HUES64 (cell line): ENCODE data around the gene LMNB1. TPM values are rescaled to one million over a fixed set of nuclear protein-coding genes. Genes with fewer than 3 reads are reported as not detected.
"Not testable (repeated sequence)": the region's sequence is repeated elsewhere in the genome, so short reads cannot be mapped to it uniquely, and the experiment has no call there.

Source experiments
- H3K27ac ChIP-seq: 2 replicates; pipeline ENCODE4 v1.7.0; 2013; ENCODE audit warnings: low read depth, low read length, inconsistent platforms
- H3K27me3 ChIP-seq: 2 replicates; pipeline ENCODE4 v1.6.1; 2013; ENCODE audit warnings: mild to moderate bottlenecking, low read length; ENCODE audit not compliant: insufficient read depth
- H3K36me3 ChIP-seq: 2 replicates; pipeline ENCODE4 v1.6.1; 2013; ENCODE audit warnings: mild to moderate bottlenecking, low read length; ENCODE audit not compliant: insufficient read depth
- H3K4me1 ChIP-seq: 2 replicates; pipeline ENCODE4 v1.6.1; 2013; ENCODE audit warnings: mild to moderate bottlenecking, low read length, moderate library complexity; ENCODE audit not compliant: insufficient read depth
- H3K4me3 ChIP-seq: 2 replicates; pipeline ENCODE4 v1.5.1; 2013; ENCODE audit warnings: mild to moderate bottlenecking, low read length, moderate library complexity
- H3K9ac ChIP-seq: 2 replicates; pipeline ENCODE4 v1.6.1; 2013; ENCODE audit warnings: mild to moderate bottlenecking, low read depth, low read length
- H3K9me3 ChIP-seq: 2 replicates; pipeline ENCODE4 v1.6.1; 2013; ENCODE audit warnings: low read depth, low read length; ENCODE audit not compliant: insufficient read depth
- whole genome bisulfite sequencing: fragments of 150-250, 120-280 bp; methylation state at CpG from one replicate; pipeline ENCODE4 v1.1.7; 2013; ENCODE audit warnings: missing lambda C conversion rate; 5-methylcytosine and 5-hydroxymethylcytosine counted together
- polyA plus RNA-seq, 2 experiments: library from polyadenylated mRNA; stranded (reverse); fragments of 50-300 nt; gene quantifications; one replicate each; pipeline ENCODE4 v1.2.3, GENCODE V29; 2013

Gene LMNB1
- polyA plus RNA-seq (2013, experiment 1 of 2): 226 TPM
- 229 TPM for polyA plus RNA-seq (2013, experiment 2 of 2)

- H3K27ac ChIP-seq: peak within 1 kb of the TSS; percentile 98
- under 1% methylated on average over 71 of the region's 74 CpGs for WGBS
- no peaks in the 10 kb centered on the region for H3K27me3 ChIP-seq
- peaks cover 6% of the 10 kb centered on the region; the same call in 1 of the 2 replicates for H3K36me3 ChIP-seq
- H3K4me3 ChIP-seq: peak within 1 kb of the TSS; percentile 86
- H3K4me1 ChIP-seq: peaks cover 6% of the 10 kb centered on the region; the same call in 1 of the 2 replicates
- no peaks in the 10 kb centered on the region for H3K9me3 ChIP-seq
- peak within 1 kb of the TSS; percentile 99 for H3K9ac ChIP-seq
Observed at GRCh38 chr5:126776499-126777256, at the start of gene LMNB1. Gene LMNB1, plus strand, starts transcription at chr5:126777136. Its CDS starts 373 bp downstream, at chr5:126777509.

GRCh38 chr5:126732716-126733115 lies 44.2 kb upstream of the LMNB1 start:
- WGBS: 66% methylated on average over 2 of the region's 2 CpGs
- H3K36me3 ChIP-seq: no peaks in the 10 kb centered on the region
- H3K27ac ChIP-seq: no peak overlapping the region

GRCh38 chr5:126734573-126734972 lies 42.4 kb upstream of the LMNB1 start:
- not testable (repeated sequence) for H3K36me3 ChIP-seq, H3K27ac ChIP-seq, H3K27me3 ChIP-seq, H3K9ac ChIP-seq, H3K4me1 ChIP-seq, H3K4me3 ChIP-seq, H3K9me3 ChIP-seq
- WGBS: 95% methylated on average over 18 of the region's 18 CpGs

More at GRCh38 chr5:126732716-126733115, 44.2 kb upstream of the LMNB1 start:
- Histone ChIP-seq H3K9me3 (no peaks in the 10 kb centered on the region), H3K4me1 (peaks cover 9% of the 10 kb centered on the region), H3K27me3 (no peaks in the 10 kb centered on the region), H3K4me3 (no peak overlapping the region), H3K9ac (no peak overlapping the region)

GRCh38 chr5:126736141-126736540 lies 40.8 kb upstream of the LMNB1 start:
- no peaks in the 10 kb centered on the region for H3K27me3 ChIP-seq
- no peak overlapping the region for H3K9ac ChIP-seq
- peaks cover 9% of the 10 kb centered on the region for H3K4me1 ChIP-seq
- WGBS: 91% methylated on average over 3 of the region's 3 CpGs
- H3K36me3 ChIP-seq: no peaks in the 10 kb centered on the region
- no peaks in the 10 kb centered on the region for H3K9me3 ChIP-seq
- no peak overlapping the region for H3K27ac ChIP-seq
- H3K4me3 ChIP-seq: no peak overlapping the region

- no peaks in the 10 kb centered on the region for H3K27me3 ChIP-seq
- H3K9me3 ChIP-seq: no peaks in the 10 kb centered on the region
- no peak overlapping the region for H3K9ac ChIP-seq
- H3K36me3 ChIP-seq: no peaks in the 10 kb centered on the region
- WGBS: 91% methylated on average over 9 of the region's 9 CpGs
- no peak overlapping the region for H3K27ac ChIP-seq
- no peak overlapping the region for H3K4me3 ChIP-seq
- H3K4me1 ChIP-seq: peaks cover 14% of the 10 kb centered on the region
Observed at GRCh38 chr5:126741361-126741760, 35.6 kb upstream of the LMNB1 start.

- 78% methylated on average over 2 of the region's 2 CpGs for WGBS
- Histone ChIP-seq H3K36me3 (no peaks in the 10 kb centered on the region), H3K4me3 (no peak overlapping the region), H3K27me3 (no peaks in the 10 kb centered on the region), H3K4me1 (peaks cover 17% of the 10 kb centered on the region), H3K9me3 (no peaks in the 10 kb centered on the region), H3K27ac (no peak overlapping the region), H3K9ac (no peak overlapping the region)
Observed at GRCh38 chr5:126742425-126742824, 34.5 kb upstream of the LMNB1 start.

- no peaks in the 10 kb centered on the region for H3K27me3 ChIP-seq
- H3K4me3 ChIP-seq: no peak overlapping the region
- WGBS: 92% methylated on average over 2 of the region's 2 CpGs
- no peaks in the 10 kb centered on the region for H3K9me3 ChIP-seq
- H3K9ac ChIP-seq: no peak overlapping the region
- H3K4me1 ChIP-seq: peaks cover 17% of the 10 kb centered on the region
- no peaks in the 10 kb centered on the region for H3K36me3 ChIP-seq
- no peak overlapping the region for H3K27ac ChIP-seq
Observed at GRCh38 chr5:126744836-126745235, 32.1 kb upstream of the LMNB1 start.

- no peak overlapping the region for H3K4me3 ChIP-seq
- 49% methylated on average over 7 of the region's 7 CpGs for WGBS
Observed at GRCh38 chr5:126745259-126745992, 31.5 kb upstream of the LMNB1 start.

GRCh38 chr5:126746290-126746689 lies 30.6 kb upstream of the LMNB1 start:
- H3K27ac ChIP-seq: peak overlapping the region; percentile 39
- no peaks in the 10 kb centered on the region for H3K36me3 ChIP-seq
- no peaks in the 10 kb centered on the region for H3K27me3 ChIP-seq
- peaks cover 17% of the 10 kb centered on the region for H3K4me1 ChIP-seq
- no peak overlapping the region for H3K4me3 ChIP-seq
- no peaks in the 10 kb centered on the region for H3K9me3 ChIP-seq
- no peak overlapping the region for H3K9ac ChIP-seq

More at GRCh38 chr5:126745259-126745992, 31.5 kb upstream of the LMNB1 start:
- Histone ChIP-seq H3K9ac (no peak overlapping the region), H3K9me3 (no peaks in the 10 kb centered on the region), H3K27me3 (no peaks in the 10 kb centered on the region), H3K36me3 (no peaks in the 10 kb centered on the region), H3K4me1 (peaks cover 17% of the 10 kb centered on the region), H3K27ac (peak overlapping the region; percentile 26; the same call in 1 of the 2 replicates)

- Histone ChIP-seq H3K36me3 (no peaks in the 10 kb centered on the region), H3K4me1 (no peaks in the 10 kb centered on the region; the same call in none of the 2 replicates), H3K27me3 (no peaks in the 10 kb centered on the region), H3K9me3 (no peaks in the 10 kb centered on the region), H3K27ac (no peak overlapping the region), H3K4me3 (no peak overlapping the region), H3K9ac (no peak overlapping the region)
- 100% methylated on average over 1 of the region's 5 CpGs for WGBS
Observed at GRCh38 chr5:126752081-126752785, 24.7 kb upstream of the LMNB1 start.

GRCh38 chr5:126753227-126753626 lies 23.7 kb upstream of the LMNB1 start:
- 98% methylated on average over 4 of the region's 4 CpGs for WGBS
- H3K9me3 ChIP-seq: no peaks in the 10 kb centered on the region
- no peaks in the 10 kb centered on the region; the same call in 1 of the 2 replicates for H3K4me1 ChIP-seq
- no peak overlapping the region for H3K27ac ChIP-seq
- H3K4me3 ChIP-seq: no peak overlapping the region
- H3K36me3 ChIP-seq: no peaks in the 10 kb centered on the region
- H3K27me3 ChIP-seq: no peaks in the 10 kb centered on the region
- H3K9ac ChIP-seq: no peak overlapping the region
